CD4-positive, alpha-beta T cell treated with Interleukin-4 for 4 hours (primary cell): Measurements from ENCODE around the gene PLPP7.
"Not testable (repeated sequence)": the region's sequence is repeated elsewhere in the genome, so short reads cannot be mapped to it uniquely, and the experiment has no call there.

Experiments
- DNase-seq: peaks from one replicate; pipeline ENCODE4 v3.0.0-alpha.2; 2020

The PLPP7 gene

GRCh38 chr9:131289301-131290035, at the start of gene PLPP7:
Gene PLPP7, plus strand, starts transcription at chr9:131289723. Its CDS starts 275 bp downstream, at chr9:131289998.
- no peak for DNase-seq

- no peak for DNase-seq
These were observed 49.2 kb upstream of the PLPP7 start for GRCh38 chr9:131240047-131240921.

GRCh38 chr9:131244331-131244730, 45.2 kb upstream of the PLPP7 start:
- DNase-seq, result not testable (repeated sequence)

GRCh38 chr9:131246618-131247017, 42.9 kb upstream of the PLPP7 start:
- DNase-seq, result no peak

GRCh38 chr9:131252120-131252519, 37.4 kb upstream of the PLPP7 start:
- no peak for DNase-seq

- DNase-seq, result no peak
These were observed 35.5 kb upstream of the PLPP7 start for GRCh38 chr9:131253891-131254491.

- no peak for DNase-seq
These were observed 34.9 kb upstream of the PLPP7 start for GRCh38 chr9:131254626-131255025.

- no peak for DNase-seq
These were observed 33.8 kb upstream of the PLPP7 start for GRCh38 chr9:131255676-131256197.

GRCh38 chr9:131257266-131258025, 32.1 kb upstream of the PLPP7 start:
- no peak for DNase-seq

- DNase-seq, result no peak
These were observed 31.3 kb upstream of the PLPP7 start for GRCh38 chr9:131258186-131258585.

- no peak for DNase-seq
These were observed 30.7 kb upstream of the PLPP7 start for GRCh38 chr9:131258698-131259431.

- DNase-seq, result no peak
These were observed 30.1 kb upstream of the PLPP7 start for GRCh38 chr9:131259432-131259898.

- no peak for DNase-seq
These were observed 29.5 kb upstream of the PLPP7 start for GRCh38 chr9:131259916-131260597.

- DNase-seq, result no peak
These were observed 28.6 kb upstream of the PLPP7 start for GRCh38 chr9:131260751-131261452.

GRCh38 chr9:131262327-131263032, 27.0 kb upstream of the PLPP7 start:
- no peak for DNase-seq

GRCh38 chr9:131263033-131263343, 26.5 kb upstream of the PLPP7 start:
- DNase-seq, result not testable (repeated sequence)

GRCh38 chr9:131263701-131264100, 25.8 kb upstream of the PLPP7 start:
- no peak for DNase-seq

GRCh38 chr9:131264231-131264630, 25.3 kb upstream of the PLPP7 start:
- DNase-seq, result no peak

- DNase-seq, result peak; percentile 42
These were observed 23.0 kb upstream of the PLPP7 start for GRCh38 chr9:131266266-131267229.
